Thyroid gland (tissue), 4 donors: ENCODE results near the gene PLEKHN1.

Source experiments
- POLR2A ChIP-seq, 2 donors: fragments of 450-650 bp; IDR thresholded peaks; one replicate each; pipeline ENCODE4 v1.6.1; 2017; ENCODE audit warnings: antibody characterized with exemption in 2 of 2, mild to moderate bottlenecking in 2 of 2, moderate library complexity in 1 of 2
- TF ChIP-seq, protein P1 (sequence below), 6 experiments: fragments of 200-600 bp in 3 of 6; fragments of 450-650 bp in 3 of 6; sonication (generic) in 3 of 6; IDR thresholded peaks; one replicate each; pipeline ENCODE4 v1.5.1; 2016 to 2019; ENCODE audit warnings: antibody characterized with exemption in 6 of 6, mild to moderate bottlenecking in 2 of 6, inconsistent platforms in 1 of 6, moderate library complexity in 1 of 6

GRCh38 chr1:923991-924655, 42.2 kb upstream of the PLEKHN1 start:
- TF ChIP-seq, protein P1, sequence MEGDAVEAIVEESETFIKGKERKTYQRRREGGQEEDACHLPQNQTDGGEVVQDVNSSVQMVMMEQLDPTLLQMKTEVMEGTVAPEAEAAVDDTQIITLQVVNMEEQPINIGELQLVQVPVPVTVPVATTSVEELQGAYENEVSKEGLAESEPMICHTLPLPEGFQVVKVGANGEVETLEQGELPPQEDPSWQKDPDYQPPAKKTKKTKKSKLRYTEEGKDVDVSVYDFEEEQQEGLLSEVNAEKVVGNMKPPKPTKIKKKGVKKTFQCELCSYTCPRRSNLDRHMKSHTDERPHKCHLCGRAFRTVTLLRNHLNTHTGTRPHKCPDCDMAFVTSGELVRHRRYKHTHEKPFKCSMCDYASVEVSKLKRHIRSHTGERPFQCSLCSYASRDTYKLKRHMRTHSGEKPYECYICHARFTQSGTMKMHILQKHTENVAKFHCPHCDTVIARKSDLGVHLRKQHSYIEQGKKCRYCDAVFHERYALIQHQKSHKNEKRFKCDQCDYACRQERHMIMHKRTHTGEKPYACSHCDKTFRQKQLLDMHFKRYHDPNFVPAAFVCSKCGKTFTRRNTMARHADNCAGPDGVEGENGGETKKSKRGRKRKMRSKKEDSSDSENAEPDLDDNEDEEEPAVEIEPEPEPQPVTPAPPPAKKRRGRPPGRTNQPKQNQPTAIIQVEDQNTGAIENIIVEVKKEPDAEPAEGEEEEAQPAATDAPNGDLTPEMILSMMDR (IDR thresholded peaks at IDR 0.05) = no peak
- no peak for TF ChIP-seq POLR2A (IDR thresholded peaks at IDR 0.05)
